Activated CD4-positive, alpha-beta T cell treated with anti-CD3 and anti-CD28 coated beads, Interleukin-2, amount 10 ng/mL, durations not matched to agents 7 days and 5 days (primary cell): ENCODE measurements around the gene CCDC184. TPM values are rescaled to one million over a fixed set of nuclear protein-coding genes. Genes with fewer than 3 reads are reported as not detected.
"Not testable (repeated sequence)": the region's sequence is repeated elsewhere in the genome, so short reads cannot be mapped to it uniquely, and the experiment has no call there.

Source experiments
- CTCF ChIA-PET: fragments of 350-600 bp; sonication (Branson Sonifier 250); formaldehyde crosslinking; loops from one replicate; lab custom pipeline; 2021; ENCODE audit warnings: antibody characterized with exemption; lab: Charles Lee
- POLR2A ChIA-PET: fragments of 350-600 bp; sonication (Branson Sonifier 250); formaldehyde crosslinking; loops from one replicate; lab custom pipeline; 2021; ENCODE audit warnings: antibody characterized with exemption; lab: Charles Lee
- DNase-seq: peaks from one replicate; pipeline ENCODE4 v3.0.0-alpha.2; 2020
- H3K27ac Mint-ChIP-seq: one replicate; pipeline ENCODE4 v1.8.0; 2021; ENCODE audit warnings: mild to moderate bottlenecking, moderate library complexity, mixed read lengths
- H3K27me3 Mint-ChIP-seq: one replicate; pipeline ENCODE4 v1.8.0; 2021; ENCODE audit warnings: mixed read lengths
- H3K36me3 Mint-ChIP-seq: one replicate; pipeline ENCODE4 v1.8.0; 2021; ENCODE audit warnings: low read depth, mixed read lengths
- H3K4me1 Mint-ChIP-seq: one replicate; pipeline ENCODE4 v1.8.0; 2021; ENCODE audit warnings: mixed read lengths
- H3K4me3 Mint-ChIP-seq: one replicate; pipeline ENCODE4 v1.8.0; 2021; ENCODE audit warnings: mild to moderate bottlenecking, moderate library complexity, mixed read lengths
- H3K9me3 Mint-ChIP-seq: one replicate; pipeline ENCODE4 v1.8.0; 2021; ENCODE audit warnings: mixed read lengths
- total RNA-seq, 2 experiments: library from RNA; stranded (reverse); gene quantifications; one replicate each; pipeline ENCODE4 v1.2.3, GENCODE V29; 2021

CCDC184 gene
- total RNA-seq, 2 experiments from 2014 or later: 0.17 to 0.22 TPM

- H3K4me3 Mint-ChIP-seq: peak overlapping the region; percentile 77
- H3K27me3 Mint-ChIP-seq: peaks cover 19% of the 10 kb centered on the region
- ChIA-PET CTCF (interaction anchor here (0.7 to 2.1 kb wide), 13 partner anchors 9 to 455 kb away, joined by 3 to 7 read pairs (median 3); partner anchors contain the start of gene TMEM106C), POLR2A (interaction anchor here (0.6 kb wide), 1 partner anchor 180 kb away, joined by 3 read pairs; no protein-coding TSS in a partner anchor)
- peak overlapping the region; percentile 90 for H3K27ac Mint-ChIP-seq
- peaks cover 48% of the 10 kb centered on the region for H3K4me1 Mint-ChIP-seq
- peak; percentile 94 for DNase-seq
- peaks cover 20% of the 10 kb centered on the region for H3K9me3 Mint-ChIP-seq
- peaks cover 40% of the 10 kb centered on the region for H3K36me3 Mint-ChIP-seq
Observed at GRCh38 chr12:48197971-48198671, 14.7 kb downstream of the CCDC184 start.

DNA sequence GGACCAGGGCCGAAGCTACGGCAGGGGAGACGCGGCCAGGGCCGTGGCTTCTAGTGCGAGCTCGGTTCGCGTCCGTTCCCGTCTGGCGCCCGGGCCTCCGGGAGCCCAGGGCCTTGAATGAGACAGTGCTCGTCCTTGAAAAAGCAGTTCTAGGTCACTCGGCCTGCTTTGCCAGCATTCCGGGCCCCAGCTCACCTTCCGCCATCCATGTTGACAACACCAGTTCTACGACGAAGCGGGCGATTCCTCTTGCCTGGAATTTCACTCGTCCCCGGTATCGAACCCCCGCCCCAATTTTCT, 15.2 kb downstream of the CCDC184 start:
- DNase-seq: peak; percentile 30
- CTCF ChIA-PET: interaction anchor here (0.5 to 2.1 kb wide), 9 partner anchors 9 to 655 kb away, joined by 3 to 7 read pairs (median 3); no protein-coding TSS in a partner anchor
- peak overlapping the region; percentile 77 for H3K4me3 Mint-ChIP-seq

DNA sequence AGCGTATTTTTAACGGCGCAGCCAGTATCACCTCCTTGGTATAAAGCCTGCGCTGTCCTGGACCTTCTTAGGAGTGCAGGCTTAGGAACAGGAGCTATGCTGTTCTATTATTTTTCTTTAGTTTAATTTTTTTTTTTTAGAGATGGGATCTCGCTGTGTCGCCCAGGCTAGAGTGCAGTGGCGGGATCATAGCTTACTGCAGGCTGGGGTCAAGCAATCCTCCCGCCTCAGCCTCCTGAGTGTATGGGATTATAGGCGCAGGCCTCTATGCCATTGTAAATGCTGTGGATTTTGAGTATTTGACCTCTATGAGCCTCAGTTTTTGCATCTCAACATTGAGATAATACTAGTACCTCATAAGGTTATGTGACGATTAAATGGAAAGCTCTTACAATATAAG, 15.5 kb downstream of the CCDC184 start:
- H3K36me3 Mint-ChIP-seq: peaks cover 48% of the 10 kb centered on the region
- H3K27ac Mint-ChIP-seq: peak overlapping the region; percentile 90
- peaks cover 45% of the 10 kb centered on the region for H3K4me1 Mint-ChIP-seq
- DNase-seq: no peak
- H3K4me3 Mint-ChIP-seq: peak overlapping the region; percentile 77
- peaks cover 28% of the 10 kb centered on the region for H3K9me3 Mint-ChIP-seq
- ChIA-PET POLR2A (interaction anchor here (0.6 kb wide), 2 partner anchors 181 to 333 kb away, joined by 3 read pairs; no protein-coding TSS in a partner anchor), CTCF (interaction anchor here (0.5 to 2.1 kb wide), 12 partner anchors 10 to 655 kb away, joined by 3 to 7 read pairs (median 3); partner anchors contain the start of gene TMEM106C)
- H3K27me3 Mint-ChIP-seq: peaks cover 12% of the 10 kb centered on the region

More for the DNA sequence above, 15.2 kb downstream of the CCDC184 start:
- Mint-ChIP-seq H3K27me3 (peaks cover 14% of the 10 kb centered on the region), H3K36me3 (peaks cover 45% of the 10 kb centered on the region), H3K9me3 (peaks cover 24% of the 10 kb centered on the region), H3K4me1 (peaks cover 47% of the 10 kb centered on the region), H3K27ac (peak overlapping the region; percentile 90)
- POLR2A ChIA-PET: interaction anchor here (0.6 kb wide), 1 partner anchor 181 kb away, joined by 3 read pairs; no protein-coding TSS in a partner anchor

- H3K4me3 Mint-ChIP-seq: peak overlapping the region; percentile 77
Observed at GRCh38 chr12:48199774-48200221, 16.4 kb downstream of the CCDC184 start.

GRCh38 chr12:48201091-48201490, 17.6 kb downstream of the CCDC184 start:
- Mint-ChIP-seq H3K27ac (peak overlapping the region; percentile 90), H3K27me3 (no peaks in the 10 kb centered on the region), H3K4me1 (peaks cover 44% of the 10 kb centered on the region), H3K9me3 (peaks cover 37% of the 10 kb centered on the region), H3K4me3 (peak overlapping the region; percentile 77), H3K36me3 (peaks cover 64% of the 10 kb centered on the region)
- ChIA-PET POLR2A (interaction anchor here (0.6 kb wide), 1 partner anchor 12 kb away, joined by 3 read pairs; no protein-coding TSS in a partner anchor), CTCF (interaction anchor here (0.6 to 2.0 kb wide), 3 partner anchors 11 to 310 kb away, joined by 3 to 12 read pairs (median 3); partner anchors contain the start of gene CCDC184)
- no peak for DNase-seq

More at GRCh38 chr12:48199774-48200221, 16.4 kb downstream of the CCDC184 start:
- peaks cover 45% of the 10 kb centered on the region for H3K4me1 Mint-ChIP-seq
- DNase-seq: no peak
- ChIA-PET CTCF (interaction anchor here (0.6 to 2.1 kb wide), 8 partner anchors 11 to 1035 kb away, joined by 3 to 12 read pairs (median 4); partner anchors contain the start of genes CCDC184 and TMEM106C), POLR2A (no interaction called here)
- peaks cover 34% of the 10 kb centered on the region for H3K9me3 Mint-ChIP-seq
- peaks cover 6% of the 10 kb centered on the region for H3K27me3 Mint-ChIP-seq
- H3K27ac Mint-ChIP-seq: peak overlapping the region; percentile 90
- H3K36me3 Mint-ChIP-seq: peaks cover 56% of the 10 kb centered on the region

DNA sequence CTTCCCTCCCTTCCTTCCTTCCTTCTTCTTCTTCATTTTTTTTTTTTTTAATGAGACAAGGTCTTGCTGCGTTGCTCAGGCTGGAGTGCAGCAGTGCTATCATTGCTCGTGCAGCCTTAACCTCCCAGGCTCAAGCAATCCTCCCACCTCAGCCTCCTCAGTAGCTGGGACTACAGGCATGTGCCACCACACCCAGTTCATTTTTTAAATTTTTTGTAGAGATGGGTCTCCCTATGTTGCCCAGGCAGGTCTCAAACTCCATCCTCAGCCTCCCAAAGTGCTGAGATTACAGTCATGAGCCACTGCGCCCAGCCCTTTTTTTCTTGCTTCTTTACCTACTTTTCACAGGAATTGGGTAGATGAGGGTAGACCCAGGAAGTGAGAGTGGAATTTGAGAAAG, 18.1 kb downstream of the CCDC184 start:
- Mint-ChIP-seq H3K27me3 (peaks cover 3% of the 10 kb centered on the region), H3K9me3 (peaks cover 41% of the 10 kb centered on the region), H3K4me3 (no peak overlapping the region), H3K27ac (peak overlapping the region; percentile 62), H3K36me3 (peaks cover 68% of the 10 kb centered on the region), H3K4me1 (peaks cover 42% of the 10 kb centered on the region)
- POLR2A ChIA-PET: no interaction called here
- CTCF ChIA-PET: interaction anchor here (0.9 to 2.0 kb wide), 2 partner anchors 12 to 19 kb away, joined by 3 to 12 read pairs; partner anchors contain the start of gene CCDC184
- no peak for DNase-seq

DNA sequence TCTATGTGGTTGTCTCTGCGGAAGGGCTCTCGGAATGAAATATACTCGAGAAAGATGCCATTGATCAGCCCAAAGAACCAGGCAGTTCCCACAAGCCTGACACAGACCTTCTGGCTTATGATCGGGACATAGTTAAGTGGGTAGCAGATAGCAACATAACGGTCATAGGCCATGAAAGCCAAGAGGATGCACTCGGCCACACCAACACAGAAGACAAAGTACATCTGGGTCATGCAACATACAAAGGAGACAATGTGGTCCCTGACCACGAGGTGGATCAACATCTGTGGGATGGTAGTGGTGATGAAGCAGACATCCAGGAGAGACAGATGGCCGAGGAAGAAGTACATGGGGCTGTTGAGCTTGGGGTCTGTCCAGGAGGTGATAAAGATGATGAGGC, 19.3 kb downstream of the CCDC184 start:
- no peak for DNase-seq
- Mint-ChIP-seq H3K27me3 (peaks cover 6% of the 10 kb centered on the region), H3K36me3 (peaks cover 78% of the 10 kb centered on the region), H3K9me3 (peaks cover 52% of the 10 kb centered on the region), H3K4me3 (no peak overlapping the region), H3K27ac (no peak overlapping the region), H3K4me1 (peaks cover 35% of the 10 kb centered on the region)
- POLR2A ChIA-PET: interaction anchor here (0.6 kb wide), 1 partner anchor 9 kb away, joined by 4 read pairs; no protein-coding TSS in a partner anchor
- CTCF ChIA-PET: no interaction called here

DNA sequence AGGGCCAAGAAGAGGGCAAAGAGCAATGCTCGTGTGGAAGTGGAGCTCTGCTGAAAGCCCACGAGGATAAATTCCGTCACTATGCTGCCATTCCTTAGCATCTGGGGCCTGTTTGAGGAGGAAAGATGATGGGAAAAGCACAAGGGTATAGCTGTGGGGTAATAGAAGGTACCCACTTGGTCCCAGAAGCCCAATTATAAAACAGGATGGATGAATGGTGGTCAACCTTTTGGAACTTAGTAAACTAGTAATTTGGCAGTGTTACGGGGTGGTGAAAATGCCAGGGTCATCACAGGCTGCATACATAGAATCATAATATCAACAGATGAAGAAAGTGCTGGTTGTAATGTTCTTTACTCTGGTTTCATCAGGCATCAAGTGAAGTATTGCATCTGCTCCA, 19.7 kb downstream of the CCDC184 start, which contains the start of gene OR10AD1:
TSS of gene OR10AD1 (minus strand) at position 101 of the 400 bp plus-strand sequence. CDS start at position 101, 0 bp downstream.
- H3K9me3 Mint-ChIP-seq: peaks cover 55% of the 10 kb centered on the region
- H3K27ac Mint-ChIP-seq: no peak within 1 kb of the TSS
- ChIA-PET CTCF (no interaction called here), POLR2A (interaction anchor here (0.6 kb wide), 1 partner anchor 8 kb away, joined by 4 read pairs; no protein-coding TSS in a partner anchor)
- H3K4me1 Mint-ChIP-seq: peaks cover 35% of the 10 kb centered on the region
- no peak within 1 kb of the TSS for H3K4me3 Mint-ChIP-seq
- peaks cover 80% of the 10 kb centered on the region for H3K36me3 Mint-ChIP-seq
- DNase-seq: no peak
- peaks cover 6% of the 10 kb centered on the region for H3K27me3 Mint-ChIP-seq

DNA sequence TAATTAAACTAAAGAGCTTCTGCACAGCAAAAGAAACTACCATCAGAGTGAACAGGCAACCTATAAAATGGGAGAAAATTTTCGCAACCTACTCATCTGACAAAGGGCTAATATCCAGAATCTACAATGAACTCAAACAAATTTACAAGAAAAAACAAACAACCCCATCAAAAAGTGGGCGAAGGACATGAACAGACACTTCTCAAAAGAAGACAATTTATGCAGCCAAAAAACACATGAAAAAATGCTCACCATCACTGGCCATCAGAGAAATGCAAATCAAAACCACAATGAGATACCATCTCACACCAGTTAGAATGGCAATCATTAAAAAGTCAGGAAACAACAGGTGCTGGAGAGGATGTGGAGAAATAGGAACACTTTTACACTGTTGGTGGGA, 26.1 kb downstream of the CCDC184 start:
- Mint-ChIP-seq H3K36me3 (peaks cover 30% of the 10 kb centered on the region), H3K9me3 (peaks cover 30% of the 10 kb centered on the region), H3K27me3 (peaks cover 17% of the 10 kb centered on the region)
- POLR2A ChIA-PET, DNase-seq, CTCF ChIA-PET, H3K4me3 Mint-ChIP-seq, H3K4me1 Mint-ChIP-seq, H3K27ac Mint-ChIP-seq: not testable (repeated sequence)

DNA sequence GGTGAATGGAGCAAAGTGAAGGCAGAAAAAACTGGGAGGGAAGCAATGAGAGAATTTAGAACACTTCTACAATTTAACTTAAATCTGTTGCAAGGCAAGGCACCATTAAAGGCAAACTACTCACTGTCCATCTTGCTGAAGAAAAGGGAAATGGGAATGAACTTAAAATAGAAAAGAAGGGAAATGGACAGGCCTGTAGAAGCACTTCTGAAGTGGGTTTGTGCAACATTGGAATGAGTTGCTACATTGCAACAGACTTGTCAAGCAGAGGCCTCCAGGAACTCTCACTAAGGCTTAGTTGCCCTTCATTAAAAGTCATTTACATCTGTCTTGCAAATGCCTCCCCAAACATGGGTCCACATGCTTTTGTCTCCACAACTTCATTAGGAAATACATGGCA, 33.3 kb downstream of the CCDC184 start:
- Mint-ChIP-seq H3K36me3 (no peaks in the 10 kb centered on the region), H3K27me3 (peaks cover 9% of the 10 kb centered on the region), H3K4me1 (peaks cover 7% of the 10 kb centered on the region), H3K4me3 (no peak overlapping the region), H3K9me3 (no peaks in the 10 kb centered on the region), H3K27ac (no peak overlapping the region)
- no peak for DNase-seq
- POLR2A ChIA-PET: no interaction called here
- CTCF ChIA-PET: interaction anchor here (0.8 kb wide), 1 partner anchor 21 kb away, joined by 3 read pairs; no protein-coding TSS in a partner anchor

DNA sequence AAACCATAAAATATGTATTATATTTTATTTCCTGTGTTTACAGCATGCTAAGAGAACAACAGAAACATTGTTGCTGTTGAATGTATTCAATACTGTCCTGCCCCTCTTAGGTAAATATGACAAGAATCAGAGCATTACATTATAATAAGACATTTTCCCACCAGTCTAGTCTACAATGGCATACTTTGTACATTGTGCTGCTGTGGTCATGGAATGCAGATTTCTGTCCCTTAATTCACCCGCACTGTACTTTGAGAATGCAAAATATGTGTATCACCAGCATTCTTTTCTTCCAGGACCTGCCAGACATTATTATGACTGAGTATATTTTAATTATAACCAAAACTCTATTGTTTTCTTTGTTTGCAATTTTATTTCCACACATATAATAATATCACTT, 36.2 kb downstream of the CCDC184 start:
- H3K27me3 Mint-ChIP-seq: peaks cover 11% of the 10 kb centered on the region
- H3K36me3 Mint-ChIP-seq: no peaks in the 10 kb centered on the region
- ChIA-PET POLR2A (no interaction called here), CTCF (no interaction called here)
- no peak for DNase-seq
- H3K4me1 Mint-ChIP-seq: no peaks in the 10 kb centered on the region
- H3K27ac Mint-ChIP-seq: no peak overlapping the region
- no peak overlapping the region for H3K4me3 Mint-ChIP-seq
- H3K9me3 Mint-ChIP-seq: peaks cover 2% of the 10 kb centered on the region

DNA sequence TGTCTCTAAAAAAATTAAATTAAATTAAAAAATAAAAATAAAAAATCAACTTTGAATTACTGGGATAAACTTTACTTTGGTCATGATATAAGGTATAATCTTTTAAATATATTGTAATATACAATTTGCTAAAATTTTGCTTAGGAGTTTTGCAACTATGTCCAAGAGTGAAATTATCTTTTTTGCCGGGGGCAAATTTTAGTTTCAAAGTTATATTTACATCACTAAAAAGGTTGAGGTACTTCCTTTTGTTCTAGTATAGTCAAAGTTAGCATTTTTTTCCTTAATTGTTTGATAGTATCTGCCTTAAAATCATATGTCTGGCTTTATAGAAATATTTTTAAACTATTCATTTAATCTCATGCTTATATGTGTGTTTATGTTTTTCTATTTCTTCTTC, 37.3 kb downstream of the CCDC184 start:
- DNase-seq: no peak
- peaks cover 12% of the 10 kb centered on the region for H3K27me3 Mint-ChIP-seq
- H3K27ac Mint-ChIP-seq: no peak overlapping the region
- H3K4me3 Mint-ChIP-seq: no peak overlapping the region
- H3K36me3 Mint-ChIP-seq: no peaks in the 10 kb centered on the region
- ChIA-PET POLR2A (no interaction called here), CTCF (interaction anchor here (0.6 kb wide), 1 partner anchor 1788 kb away, joined by 4 read pairs; no protein-coding TSS in a partner anchor)
- H3K9me3 Mint-ChIP-seq: peaks cover 2% of the 10 kb centered on the region
- no peaks in the 10 kb centered on the region for H3K4me1 Mint-ChIP-seq
